Adipose tissue (tissue), 3 donors: ENCODE data around the gene SGMS2. TPM values are rescaled to one million over a fixed set of nuclear protein-coding genes. Genes with fewer than 3 reads are reported as not detected.
A peak's percentile ranks its signal among the peaks of the same experiment; 100 is the strongest.

Experiments used
- H3K27ac ChIP-seq: one replicate; pipeline ENCODE4 v1.5.1; 2013; ENCODE audit warnings: low read depth, low read length
- WGBS, 3 donors: extraction: QIAGEN DNeasy Blood & Tissue Kit; methylation state at CpG; one replicate each; pipeline ENCODE4 v1.1.7; 2013; 5-methylcytosine and 5-hydroxymethylcytosine counted together
- polyA plus RNA-seq, 3 donors: library from polyadenylated mRNA; stranded (reverse); fragments of 200-250 nt; gene quantifications; one replicate each; pipeline ENCODE4 v1.2.3, GENCODE V29; 2013
- donor health status: healthy with polysubstance abuse.
- donor health status: Bipolar disorder and iron deficiency.
- donor health status: healthy.

The SGMS2 gene
- polyA plus RNA-seq, 3 donors: 3.0 to 15.7 (median 4.5) TPM

DNA sequence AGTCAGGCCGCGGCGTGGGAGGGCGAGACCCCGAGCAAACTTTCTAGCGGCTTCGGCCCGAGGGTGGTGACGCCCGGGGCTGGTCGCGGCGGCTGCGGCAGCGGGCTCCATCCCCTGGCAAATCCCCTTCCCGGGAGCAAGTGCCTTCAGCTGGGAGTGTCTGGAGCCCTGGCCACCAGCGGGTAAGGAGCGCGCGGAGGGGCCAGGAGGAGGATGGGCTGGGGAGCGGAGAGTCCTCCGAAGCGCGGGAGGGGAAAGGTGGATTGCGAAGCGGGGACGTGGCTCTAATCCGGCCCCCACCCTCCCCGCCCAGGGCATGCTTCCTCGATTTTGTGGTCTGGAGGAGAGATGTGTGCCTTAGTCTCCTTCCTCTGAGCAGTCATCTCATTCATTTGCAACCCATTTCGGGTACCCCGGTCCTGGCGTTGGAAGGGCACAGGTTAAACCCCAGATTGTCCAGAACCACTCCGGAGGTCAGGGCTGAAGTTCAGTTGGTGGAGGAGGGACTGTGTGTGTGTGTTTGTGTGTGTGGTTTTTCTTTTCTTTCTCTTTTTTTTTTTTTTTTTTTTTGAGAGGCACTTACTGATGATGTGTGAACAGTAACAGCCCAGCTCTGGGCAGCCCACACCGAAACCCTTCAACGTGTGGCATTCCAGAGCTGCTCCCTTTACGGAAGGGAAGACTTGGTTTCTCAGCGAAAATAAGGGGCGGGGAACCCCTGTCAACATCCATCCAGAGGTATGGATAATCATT is 516 bp downstream of the SGMS2 start:
- WGBS, 3 donors: 2% methylated on average over 36 to 39 of the region's 39 CpGs
- peak overlapping the region; percentile 48 for H3K27ac ChIP-seq

DNA sequence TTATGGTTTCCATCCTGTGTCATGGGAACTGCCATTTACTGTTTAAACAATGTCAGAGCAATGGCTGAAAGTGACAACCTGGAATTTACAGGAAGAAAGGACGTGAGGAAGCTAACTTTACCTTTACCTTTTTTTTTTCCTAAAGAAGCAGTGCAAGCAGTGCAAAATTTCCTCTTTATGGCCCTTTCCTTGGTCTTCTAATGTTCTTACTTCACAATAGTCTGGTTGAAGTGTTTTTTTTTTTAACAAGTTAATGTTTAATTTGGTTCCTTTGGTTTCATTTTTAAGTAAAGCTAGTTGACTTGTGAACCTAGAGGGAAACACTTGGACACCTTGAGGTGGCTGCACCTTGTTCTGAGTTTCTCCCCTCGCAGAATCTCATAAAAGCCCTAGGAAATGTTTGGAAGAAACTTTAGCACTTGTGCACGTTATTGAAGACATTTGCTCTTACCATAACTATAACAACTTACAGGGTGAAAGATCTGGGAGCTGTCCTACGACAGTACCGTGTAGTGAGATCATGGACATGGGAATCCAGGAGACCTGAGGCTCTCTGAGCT is 1.8 kb downstream of the SGMS2 start:
- 24 to 71% (median 70%) methylated on average over 5 of the region's 5 CpGs for WGBS, 3 donors
- H3K27ac ChIP-seq: no peak overlapping the region

DNA sequence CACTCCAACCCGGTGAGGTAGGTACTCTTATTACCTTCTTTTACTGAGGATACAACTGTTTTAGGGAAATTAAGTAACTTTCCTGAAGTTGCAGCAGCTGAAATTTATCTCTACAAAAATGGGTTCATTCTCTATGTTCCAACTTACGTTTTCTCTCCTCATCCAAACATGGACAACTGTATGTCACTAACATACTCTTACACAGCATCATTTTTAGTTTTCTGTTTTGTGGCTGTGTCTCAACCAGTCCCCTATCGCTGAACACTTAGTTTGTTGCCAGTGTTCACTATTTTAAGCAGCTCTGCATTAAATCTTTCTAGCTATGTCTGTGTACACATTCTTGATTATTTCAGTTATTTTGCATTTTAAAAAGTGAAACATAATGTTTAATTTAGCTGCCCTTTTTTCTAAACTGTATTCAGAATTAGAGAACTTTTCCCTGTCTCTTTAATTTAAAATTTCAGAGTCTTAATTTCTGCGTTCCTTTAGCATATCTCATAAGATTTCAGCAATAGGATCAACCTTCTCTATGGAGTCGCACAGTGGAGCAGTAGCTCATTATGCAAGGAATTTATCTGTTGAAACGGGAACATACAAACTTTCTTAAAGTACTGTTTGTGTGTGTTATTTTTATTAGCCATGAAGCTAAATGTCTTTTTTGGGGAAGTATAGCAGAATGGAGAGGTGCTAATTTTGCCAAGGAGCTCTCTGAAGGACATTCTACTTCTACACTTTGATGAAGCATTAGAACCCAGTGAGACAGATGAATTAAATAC is 3.8 kb downstream of the SGMS2 start:
- WGBS, 3 donors: 69 to 74% (median 70%) methylated on average over 6 of the region's 6 CpGs
- H3K27ac ChIP-seq: no peak overlapping the region

DNA sequence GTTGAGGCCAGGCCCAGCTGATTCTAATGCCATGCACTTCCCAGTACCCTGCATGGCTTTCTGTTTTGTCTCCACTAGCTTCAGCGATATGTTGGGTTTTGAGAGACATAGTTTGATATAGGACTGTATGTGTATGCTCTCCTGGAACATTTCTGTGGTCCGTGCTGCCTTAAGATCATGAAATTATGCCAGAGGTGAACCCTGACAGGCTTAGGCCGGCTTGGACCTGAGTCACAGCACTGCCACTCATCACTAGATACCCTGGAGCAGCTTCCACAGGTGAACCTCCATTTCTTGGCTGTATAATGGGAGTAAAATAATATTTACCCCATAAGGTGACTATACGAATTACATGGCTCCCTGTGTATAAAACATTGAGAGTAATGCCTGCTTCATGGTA is 6.4 kb downstream of the SGMS2 start:
- no peak overlapping the region for H3K27ac ChIP-seq
- WGBS, 3 donors: 92 to 94% (median 94%) methylated on average over 4 of the region's 4 CpGs

DNA sequence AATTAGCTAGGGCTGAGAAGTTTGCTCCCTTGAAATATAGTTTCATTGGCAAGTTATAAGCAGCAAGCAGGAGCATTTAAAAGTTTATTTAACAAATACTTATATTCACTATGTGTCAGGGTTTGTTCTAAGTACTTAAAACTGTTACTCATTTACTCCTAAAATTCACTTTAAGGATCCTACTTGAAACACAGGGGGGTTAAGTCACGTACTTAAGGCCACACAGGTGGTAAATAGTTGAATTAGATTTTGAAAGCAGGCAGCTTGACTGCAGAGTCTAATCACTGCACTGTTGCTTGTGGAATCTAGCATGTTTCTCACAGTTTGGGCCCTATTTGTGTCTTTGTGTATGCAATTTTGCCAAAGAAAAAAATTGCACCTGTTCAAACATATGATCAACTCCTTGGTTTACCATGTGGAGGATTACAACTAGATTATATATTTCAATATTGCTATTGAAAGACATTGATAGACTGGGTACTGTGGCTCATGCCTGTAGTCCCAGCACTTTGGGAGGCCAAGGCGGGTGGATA is 7.6 kb downstream of the SGMS2 start:
- no peak overlapping the region for H3K27ac ChIP-seq
- 63 to 94% (median 94%) methylated on average over 2 of the region's 2 CpGs for WGBS, 3 donors

DNA sequence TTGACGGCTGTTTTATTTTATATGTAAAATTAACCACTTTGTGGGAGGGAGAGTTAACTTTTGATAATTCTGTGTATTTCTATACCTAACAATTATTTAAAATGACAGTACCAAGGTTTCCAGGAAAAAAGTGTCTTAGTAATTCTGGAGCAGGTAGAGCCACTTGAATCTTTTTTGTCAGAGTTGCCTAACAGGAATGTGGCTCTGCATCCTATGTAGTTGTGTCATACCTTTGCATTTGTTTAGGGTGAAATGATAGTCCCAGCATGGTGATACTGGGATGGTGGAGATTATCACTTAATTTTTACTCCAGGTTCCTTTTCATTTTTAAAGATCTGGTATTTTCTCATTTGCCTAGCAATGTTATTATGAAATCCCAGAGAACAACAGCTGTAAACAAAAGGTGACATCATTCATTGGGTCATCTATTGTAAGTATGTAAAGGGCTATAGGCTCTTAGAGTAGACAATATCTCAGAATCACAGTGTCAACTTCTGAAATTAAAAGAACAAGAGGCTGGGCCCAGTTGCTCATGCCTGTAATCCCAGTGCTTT is 9.6 kb downstream of the SGMS2 start:
- WGBS, 3 donors: 76 to 97% (median 93%) methylated on average over 1 of the region's 1 CpG

DNA sequence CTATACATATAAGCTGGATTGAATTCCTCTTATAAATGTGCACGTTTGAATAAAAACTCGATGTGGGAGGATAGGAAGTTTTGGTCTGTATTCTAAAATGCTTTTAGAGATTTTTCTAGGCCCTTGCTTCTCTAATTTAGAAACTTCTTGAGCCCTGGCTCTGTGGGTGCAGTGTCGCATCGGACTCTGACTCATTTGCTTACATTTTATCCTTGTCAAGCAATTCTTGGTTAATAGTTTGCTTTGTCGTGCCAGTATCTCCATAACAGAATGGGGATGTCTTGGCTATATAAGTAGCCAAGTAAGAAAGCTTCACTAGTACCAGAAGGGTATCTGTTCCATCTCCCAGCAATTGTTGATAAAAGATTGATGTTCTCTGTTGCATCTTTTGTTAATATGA is 10.7 kb downstream of the SGMS2 start:
- WGBS, 3 donors: 64 to 76% (median 64%) methylated on average over 5 of the region's 5 CpGs

More for the DNA sequence above, 9.6 kb downstream of the SGMS2 start:
- no peak overlapping the region for H3K27ac ChIP-seq

DNA sequence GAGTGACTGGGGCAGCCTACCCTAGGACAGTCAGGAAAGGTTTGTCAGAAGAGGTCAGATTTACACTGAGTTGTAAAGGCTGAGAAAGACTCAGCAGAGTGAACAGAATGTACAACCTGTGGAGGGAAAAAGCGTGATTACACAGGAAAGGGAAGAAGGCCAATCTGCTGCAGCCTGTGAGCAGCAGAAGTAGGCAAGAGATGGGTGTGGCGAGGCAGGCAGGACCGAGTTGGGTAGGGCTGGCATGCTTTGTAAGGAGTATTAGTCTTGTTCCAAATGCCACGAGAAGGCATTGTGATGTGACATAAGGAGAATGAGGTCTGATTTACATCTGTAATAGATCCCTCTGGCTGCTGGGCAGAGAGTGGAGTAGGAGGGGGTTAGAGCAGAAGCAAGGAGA is 12.6 kb downstream of the SGMS2 start:
- 49 to 69% (median 55%) methylated on average over 4 of the region's 4 CpGs for WGBS, 3 donors
- H3K27ac ChIP-seq: no peak overlapping the region

More for the DNA sequence above, 10.7 kb downstream of the SGMS2 start:
- no peak overlapping the region for H3K27ac ChIP-seq

DNA sequence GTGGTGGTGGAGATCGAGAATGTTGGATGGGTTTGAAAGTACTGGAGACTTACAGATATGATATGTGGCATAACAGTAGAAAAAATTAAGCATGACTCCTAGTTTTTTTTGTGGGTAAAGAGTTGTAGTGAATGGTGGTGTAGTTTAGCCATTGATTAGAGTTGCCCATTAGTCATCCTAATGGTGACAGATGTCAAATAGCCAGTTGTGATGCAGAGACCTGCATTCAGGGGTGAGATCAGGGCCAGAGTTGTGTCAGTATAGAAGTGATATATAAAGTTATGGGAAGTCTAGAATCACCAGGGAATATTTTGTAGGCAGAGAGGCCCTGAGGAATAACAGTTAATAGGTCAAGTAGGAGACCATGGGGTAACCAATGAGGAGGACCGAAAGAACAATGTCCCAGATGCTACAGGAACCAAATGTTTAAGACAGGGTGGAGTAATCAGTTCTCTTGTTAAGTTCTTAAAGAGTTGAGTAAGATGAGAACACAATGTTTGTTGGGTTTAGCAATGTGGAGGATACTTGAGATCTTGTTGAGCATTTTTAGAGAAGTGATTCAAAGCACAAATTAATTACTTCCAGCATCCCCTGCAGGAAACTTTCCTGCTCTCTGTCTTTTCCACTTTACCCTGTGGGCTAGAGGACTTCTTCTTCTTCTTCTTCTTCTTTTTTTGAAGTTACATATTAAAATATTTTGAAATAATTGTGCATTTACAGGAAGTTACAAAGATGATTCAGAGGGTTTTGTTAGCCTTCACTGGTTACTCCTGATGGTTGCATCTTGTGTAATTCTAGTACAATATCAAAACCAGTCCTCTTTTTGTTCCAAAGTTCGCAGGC is 13.3 kb downstream of the SGMS2 start:
- WGBS, 3 donors: 70 to 80% (median 73%) methylated on average over 3 of the region's 3 CpGs
- no peak overlapping the region for H3K27ac ChIP-seq

DNA sequence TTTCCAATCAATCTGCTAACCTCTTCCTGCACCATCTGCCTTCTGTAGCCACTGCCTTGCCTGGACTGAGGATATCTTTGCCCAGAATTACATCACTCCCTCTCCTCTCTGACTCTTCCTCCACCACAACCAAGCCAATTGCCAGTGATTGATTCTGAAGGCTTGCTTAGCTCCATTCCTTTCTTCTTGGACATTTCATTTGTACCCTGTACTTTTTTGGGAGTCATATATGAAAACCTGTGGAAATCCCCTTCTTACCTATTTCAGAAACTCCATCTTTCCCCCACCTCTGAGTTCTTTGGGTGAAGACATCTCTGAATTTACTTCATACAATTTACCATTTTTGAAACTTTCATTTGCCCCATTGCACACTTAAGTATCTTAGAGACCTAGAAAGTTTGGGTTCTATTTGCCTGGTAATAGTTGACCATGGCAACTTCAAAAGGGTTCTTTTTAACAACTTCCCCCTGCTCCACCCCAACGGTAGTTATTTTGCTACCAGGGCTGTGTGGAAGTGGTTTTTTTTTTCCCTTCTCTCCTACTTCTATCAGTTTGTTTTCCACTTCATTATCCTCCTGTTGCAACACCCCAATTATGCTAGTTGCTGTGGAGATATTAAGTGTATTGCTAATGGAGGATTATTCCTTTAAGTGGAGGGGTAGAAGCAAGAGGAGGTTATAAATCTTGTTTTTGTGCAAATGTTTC is 14.3 kb downstream of the SGMS2 start:
- no peak overlapping the region for H3K27ac ChIP-seq
- 37 to 72% (median 45%) methylated on average over 1 of the region's 1 CpG for WGBS, 3 donors

DNA sequence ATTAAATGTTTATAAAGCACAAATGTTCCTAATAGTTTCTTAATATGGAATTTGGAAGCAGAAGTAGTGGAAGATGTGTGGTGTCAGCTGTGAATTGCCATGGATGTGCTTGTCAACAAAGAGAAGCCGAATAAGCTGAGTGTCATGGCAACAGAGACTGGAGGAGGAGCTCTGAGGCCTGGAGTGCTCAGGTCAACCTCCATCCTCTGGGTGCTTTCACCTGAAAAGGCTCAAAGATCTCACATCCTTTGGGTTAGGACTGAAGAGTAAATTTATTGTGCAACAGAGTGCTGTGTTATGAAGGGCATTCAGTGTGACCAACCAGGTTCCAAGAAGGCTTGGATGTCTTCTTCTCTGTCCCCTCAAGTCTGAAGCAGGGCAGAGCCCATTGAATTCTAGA is 18.7 kb downstream of the SGMS2 start:
- 41 to 68% (median 55%) methylated on average over 1 of the region's 1 CpG for WGBS, 3 donors

DNA sequence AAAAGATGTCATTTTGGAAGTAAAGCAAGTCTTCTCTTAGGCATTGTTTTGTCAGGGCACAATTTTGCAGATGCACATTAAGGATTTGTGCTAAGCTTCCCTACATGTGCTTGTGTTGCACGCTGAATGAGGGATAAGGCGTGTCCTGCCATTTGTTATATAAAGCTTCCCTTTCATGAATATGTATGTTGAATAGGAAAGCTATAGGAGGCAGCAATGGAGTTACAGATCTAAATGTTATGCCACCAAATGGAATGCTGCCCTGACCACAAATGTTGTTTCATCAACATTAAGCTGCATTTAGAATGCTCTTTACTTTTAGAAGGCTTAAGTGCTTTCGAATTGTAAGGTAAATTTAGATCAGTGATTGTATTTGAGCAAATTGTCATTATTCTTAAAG is 20.9 kb downstream of the SGMS2 start:
- WGBS, 3 donors: 94 to 100% (median 96%) methylated on average over 3 of the region's 3 CpGs

More for the DNA sequence above, 18.7 kb downstream of the SGMS2 start:
- no peak overlapping the region for H3K27ac ChIP-seq

DNA sequence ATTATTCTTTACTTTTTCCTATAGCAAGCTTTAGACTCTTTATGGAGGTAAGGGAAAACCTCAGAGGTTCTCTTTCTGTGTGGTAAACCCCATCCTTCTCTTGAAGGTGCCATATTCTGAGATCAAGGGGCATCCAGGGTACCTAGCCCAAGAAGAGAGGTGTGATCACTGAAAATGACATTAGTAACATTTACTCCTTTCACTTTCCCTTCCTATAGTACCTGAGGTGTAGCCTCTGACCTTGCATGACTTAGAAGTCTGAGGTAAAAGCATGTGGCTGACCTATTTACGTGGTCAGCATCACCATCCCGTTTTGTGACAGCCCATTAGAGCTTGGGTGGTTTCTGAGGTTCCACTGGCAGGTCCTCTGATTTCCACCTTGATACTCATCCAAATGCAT is 25.7 kb downstream of the SGMS2 start:
- WGBS, 3 donors: 87 to 94% (median 88%) methylated on average over 2 of the region's 2 CpGs
- no peak overlapping the region for H3K27ac ChIP-seq

More for the DNA sequence above, 20.9 kb downstream of the SGMS2 start:
- H3K27ac ChIP-seq: no peak overlapping the region

DNA sequence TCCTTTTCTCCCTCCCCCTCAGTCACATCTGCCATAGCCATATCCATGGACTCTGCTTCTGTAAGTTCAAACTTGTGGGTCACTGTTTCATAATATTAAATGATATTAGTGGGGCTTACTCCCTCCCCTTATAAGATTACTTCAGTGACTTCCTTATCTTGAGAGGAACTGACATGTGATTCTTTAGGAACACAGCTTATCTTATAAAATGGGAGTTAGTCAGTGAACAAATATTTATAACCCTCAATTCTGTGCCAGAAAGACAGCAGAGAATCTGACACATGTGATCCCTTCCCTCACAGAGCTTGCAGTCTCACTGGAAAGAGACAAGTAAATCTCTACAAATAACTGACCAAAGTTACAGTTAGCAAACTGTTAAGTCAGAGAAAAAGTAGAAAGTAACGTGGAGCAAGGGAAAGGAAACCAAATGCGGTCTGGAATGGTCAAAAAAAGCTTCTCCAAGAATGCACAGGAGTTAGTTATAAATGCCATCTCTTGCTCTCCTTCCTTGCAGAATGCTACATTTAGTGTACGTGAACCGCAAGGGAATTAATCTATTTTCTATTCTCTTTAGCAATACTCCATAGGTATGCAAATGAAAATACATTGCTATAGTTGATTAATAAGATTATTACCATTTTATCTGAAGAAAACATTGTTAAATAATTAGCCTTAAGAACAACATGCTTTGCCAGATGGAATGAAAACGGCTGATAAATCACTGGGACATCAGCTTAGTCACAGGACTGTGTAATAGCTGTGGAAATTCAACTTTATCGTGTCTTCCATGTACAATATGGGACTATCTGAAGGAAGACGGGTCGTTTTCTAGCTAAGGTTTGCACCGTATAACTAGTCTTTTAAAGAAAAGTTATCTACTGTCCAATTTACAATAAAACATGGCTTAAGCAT is 29.0 kb downstream of the SGMS2 start:
- 50 to 79% (median 55%) methylated on average over 9 of the region's 9 CpGs for WGBS, 3 donors
- no peak overlapping the region for H3K27ac ChIP-seq

DNA sequence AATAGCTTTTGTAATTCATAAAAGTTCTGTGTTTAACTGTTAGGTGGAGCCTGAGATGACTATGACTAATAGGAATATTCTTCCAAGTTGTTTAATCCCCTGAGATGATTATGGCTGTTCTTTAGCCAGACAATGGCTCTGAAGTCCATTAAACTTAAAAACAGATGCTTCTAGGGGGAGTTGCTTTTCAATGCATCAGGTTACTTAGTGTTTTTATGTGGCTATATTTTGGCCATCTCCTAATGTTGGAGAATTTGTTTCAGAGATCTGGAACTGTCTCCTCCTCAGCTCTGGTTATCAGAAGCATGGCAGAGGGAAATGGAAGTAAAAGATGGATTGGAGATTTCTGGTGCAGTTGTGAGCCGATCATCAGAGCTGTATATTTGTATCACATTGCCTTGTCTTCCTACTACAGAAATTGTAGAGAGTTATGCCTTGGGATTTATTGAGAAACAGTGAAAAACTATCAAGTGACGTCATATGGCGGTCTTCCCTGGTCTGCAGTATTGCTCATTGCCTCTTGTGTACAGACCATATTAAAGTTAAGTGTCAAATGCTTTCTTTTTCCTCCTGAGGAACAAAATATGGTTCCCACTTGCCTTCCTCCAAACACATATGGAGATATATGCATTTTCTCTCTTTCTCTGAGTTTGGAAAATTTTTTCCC is 29.8 kb downstream of the SGMS2 start:
- peak overlapping the region; percentile 42 for H3K27ac ChIP-seq

DNA sequence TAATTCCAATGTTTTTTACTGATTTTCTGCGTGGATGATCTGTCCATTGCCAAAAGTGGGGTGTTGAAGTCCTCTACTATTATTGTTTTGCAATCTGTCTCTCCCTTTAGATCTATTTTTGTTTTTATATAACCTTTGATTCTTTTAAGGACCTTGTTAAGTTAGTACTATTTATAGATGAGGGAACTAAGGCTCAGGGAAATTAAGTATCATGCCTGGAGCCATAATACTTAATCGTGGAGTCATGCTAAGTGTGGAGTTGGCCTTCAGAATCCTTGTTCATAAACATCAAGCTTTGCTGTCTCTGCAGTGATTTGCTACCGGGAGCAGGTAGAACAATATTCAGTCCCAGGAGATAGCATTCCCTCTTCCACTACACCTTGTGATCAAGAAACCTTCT is 31.0 kb downstream of the SGMS2 start:
- H3K27ac ChIP-seq: no peak overlapping the region
- 74 to 85% (median 76%) methylated on average over 3 of the region's 3 CpGs for WGBS, 3 donors

More for the DNA sequence above, 29.8 kb downstream of the SGMS2 start:
- WGBS, 3 donors: 62 to 94% (median 70%) methylated on average over 3 of the region's 3 CpGs
